Measurements from ENCODE around the gene CASP6.
A peak's percentile ranks its signal among the peaks of the same experiment; 100 is the strongest.

Gene CASP6

DNA sequence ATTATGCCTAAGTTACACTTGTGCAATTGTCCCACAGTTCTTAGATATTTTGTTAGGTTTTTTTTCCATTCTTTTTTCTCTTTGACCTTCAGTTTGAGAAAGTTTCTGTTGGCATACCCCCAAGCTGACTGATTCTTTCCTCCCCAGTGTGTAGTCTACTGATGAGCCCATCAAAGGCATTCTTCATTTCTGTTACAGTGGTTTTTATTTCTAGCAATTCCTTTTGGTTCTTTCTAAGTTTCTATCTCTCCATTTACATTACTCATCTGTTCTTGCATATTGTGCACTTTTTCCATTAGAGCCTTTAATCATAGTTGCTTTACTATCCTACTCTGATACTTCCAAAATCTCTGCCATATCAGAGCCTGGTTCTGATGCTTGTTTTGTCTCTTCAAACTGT, 31.9 kb downstream of the CASP6 start:
- no peak for DNase-seq

DNA sequence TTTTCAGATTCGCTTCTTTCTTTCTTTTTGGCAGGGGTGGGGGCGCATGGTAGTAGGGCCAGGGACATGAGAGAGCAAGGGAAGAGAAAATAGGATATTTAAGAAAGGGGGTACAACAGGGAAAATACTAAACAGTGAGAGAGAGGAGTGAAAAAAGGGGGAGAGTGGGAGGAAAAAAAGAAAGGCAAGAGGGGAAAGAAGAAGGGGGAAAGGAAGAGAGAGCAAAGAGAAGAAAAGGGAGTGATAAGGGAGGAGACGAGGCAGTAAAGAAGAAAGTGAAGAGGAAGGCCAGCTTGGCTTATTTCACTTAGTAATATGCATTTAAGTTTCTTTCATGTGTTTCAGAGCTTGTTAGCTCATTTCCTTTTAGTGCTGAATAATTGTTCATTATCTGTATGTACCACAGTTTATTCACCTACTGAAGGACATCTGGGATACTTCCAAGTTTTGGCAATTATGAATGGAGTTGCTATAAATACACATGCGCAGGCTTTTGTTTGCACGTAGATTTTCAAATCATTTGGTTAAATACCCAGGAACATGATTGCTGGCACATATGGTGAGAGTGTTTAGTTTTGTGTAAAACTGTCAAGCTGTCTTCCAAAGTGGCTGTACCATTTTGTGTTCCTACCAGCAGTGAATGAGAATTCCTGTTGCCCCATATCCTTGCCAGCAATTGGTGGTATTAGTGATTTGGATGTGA, 37.3 kb downstream of the CASP6 start:
- no peak for DNase-seq

DNA sequence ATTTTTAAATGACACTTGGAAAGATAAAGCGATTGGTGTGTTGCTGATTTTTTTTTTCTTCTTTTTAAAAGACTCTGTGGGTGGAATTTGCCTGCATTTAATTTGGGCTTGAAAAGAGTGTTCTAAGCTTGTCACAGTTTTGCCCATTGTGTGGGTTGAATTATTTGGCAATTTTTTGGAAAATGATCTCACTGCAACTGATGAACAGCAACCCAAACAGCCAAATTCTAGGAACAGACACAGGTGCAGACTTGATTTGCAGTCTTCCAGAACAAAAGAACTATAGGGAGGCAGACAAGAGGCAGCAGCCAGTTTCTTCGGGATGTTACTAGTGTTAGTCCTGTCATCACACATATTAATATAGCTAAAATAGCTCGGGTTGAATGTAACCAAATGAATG, 40.5 kb downstream of the CASP6 start:
- DNase-seq: no peak

DNA sequence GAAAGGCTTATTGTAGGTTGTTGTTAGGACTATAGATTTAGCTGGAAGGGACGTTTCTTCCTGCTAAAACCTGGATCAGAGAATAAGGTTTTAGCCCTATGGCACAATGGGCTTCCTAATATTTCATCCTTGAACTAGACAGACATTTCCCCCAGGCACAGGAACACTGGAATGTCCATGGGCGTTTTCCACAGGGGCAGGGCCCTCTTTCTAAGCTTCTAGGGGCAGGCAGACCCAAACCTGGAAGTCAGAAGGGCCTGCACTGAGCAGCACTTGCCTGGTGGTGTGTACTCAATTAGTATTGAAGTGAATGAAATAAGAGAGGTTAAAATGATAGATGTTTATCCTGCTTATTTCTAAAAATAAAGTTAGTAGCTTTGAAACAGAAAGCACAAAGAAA, 41.1 kb downstream of the CASP6 start:
- DNase-seq: no peak

DNA sequence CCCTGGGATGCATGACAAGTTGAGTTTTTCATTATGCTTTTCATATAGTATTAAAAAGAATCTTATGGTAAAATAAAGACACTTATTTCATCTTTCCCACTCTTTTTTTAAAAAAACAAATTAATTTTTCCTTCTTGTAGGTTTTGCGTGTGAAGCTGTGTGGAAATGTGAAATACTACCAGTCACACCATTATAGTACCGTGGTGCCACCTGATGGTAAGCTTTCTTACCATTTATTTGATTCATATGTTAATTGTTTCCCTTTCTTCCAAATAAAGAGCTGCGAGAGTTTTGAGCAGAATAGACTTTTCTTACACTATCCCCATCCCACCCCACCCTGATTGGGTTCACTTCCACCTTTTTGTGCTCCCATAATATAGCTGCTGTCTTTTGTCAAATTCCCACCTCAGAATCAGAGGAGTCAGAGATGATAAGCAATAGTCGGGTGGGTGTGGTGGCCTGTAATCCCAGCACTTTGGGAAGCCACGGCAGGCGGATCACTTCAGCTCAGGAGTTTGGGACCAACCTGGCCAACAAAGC, 44.3 kb downstream of the CASP6 start:
- no peak for DNase-seq

DNA sequence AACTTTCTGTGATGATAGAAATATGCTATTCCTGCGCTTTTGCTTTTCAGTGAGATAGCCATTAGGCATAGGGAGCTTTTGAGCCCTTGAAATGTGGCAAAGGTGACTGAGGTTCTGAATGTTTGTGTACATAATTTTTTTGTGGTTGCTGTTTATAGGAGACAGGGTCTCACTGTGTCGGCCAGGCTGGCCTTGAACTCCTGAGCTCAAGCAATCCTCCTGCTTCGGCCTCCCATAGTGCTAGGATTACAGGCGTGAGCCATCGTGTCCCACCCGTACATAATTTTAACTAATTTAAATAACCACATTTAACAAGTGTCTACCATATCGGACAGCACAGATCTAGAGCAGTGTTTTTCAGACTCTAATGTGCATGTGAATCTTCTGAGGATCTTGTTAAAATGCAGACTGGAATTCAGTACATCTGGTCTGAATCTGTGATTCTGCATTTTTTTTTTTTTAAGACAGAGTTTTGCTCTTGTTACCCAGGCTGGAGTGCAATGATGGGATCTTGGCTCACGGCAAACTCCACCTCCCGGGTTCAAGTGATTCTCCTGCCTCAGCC, 45.3 kb downstream of the CASP6 start:
- peak; percentile 6 for DNase-seq

DNA sequence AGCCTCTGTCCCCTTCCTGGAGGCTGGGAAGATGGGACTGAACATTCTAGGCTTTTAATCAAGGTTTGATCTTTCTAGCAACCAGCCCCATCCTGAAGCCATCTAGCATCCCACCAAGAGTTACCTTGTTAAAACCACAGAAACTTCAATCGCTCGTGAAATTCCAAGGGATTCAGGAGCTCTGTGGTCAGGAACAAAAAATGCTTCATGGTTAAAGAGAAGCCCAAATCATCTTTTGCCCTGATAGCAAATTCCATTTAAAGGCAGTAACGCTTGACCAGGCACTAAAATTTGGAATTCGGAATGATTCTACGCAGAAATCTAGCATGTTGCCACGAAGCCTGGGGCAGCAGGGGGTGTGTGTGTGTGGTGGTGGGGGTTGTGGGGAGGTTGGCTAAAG, 47.8 kb downstream of the CASP6 start:
- no peak for DNase-seq

DNA sequence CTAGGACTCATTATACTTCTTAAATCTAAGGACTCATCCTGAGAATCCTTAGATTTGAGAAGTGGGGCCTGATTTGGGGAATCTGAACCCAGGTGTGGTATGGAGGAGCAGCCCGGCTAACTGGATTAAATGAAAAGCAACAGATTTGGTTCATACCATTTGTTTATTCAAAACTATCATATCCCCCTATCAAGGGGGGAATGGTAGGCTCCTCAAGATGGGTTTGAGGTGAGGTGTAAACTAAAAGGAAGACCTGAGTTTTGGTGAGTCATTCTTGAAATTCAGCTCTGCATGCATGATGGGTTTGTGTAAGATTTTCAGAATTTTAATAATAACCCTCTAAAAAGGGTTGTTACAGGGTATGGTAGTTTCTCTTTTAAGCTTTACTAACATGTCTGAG, 53.4 kb downstream of the CASP6 start:
- no peak for DNase-seq

DNA sequence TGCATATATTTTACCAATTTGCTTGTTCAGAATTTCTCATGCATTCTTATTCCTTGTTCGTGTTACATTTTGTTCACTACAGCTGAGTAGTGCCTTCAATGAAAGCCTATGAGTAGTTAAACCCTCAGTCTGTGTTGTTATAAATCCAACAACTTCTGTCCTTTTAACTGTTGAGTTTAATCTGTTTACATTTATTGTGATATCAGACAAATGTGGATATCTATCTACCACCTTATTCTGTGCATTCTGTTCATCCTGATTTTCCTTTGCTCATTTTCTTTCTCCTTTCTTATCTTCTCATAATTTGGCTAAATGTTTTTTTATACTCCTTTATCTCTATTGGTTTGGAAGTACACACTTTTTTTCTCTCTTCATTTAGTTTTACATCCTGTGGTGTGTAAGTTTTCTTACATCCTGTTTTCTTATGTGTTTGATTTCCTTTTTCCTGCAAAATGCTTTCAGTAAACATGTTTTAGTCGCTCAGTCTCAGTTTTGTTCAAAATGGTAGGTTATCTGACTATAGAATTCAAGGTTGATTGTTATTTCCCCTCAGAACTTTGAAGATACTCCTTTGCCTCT, 54.2 kb downstream of the CASP6 start:
- DNase-seq: no peak

DNA sequence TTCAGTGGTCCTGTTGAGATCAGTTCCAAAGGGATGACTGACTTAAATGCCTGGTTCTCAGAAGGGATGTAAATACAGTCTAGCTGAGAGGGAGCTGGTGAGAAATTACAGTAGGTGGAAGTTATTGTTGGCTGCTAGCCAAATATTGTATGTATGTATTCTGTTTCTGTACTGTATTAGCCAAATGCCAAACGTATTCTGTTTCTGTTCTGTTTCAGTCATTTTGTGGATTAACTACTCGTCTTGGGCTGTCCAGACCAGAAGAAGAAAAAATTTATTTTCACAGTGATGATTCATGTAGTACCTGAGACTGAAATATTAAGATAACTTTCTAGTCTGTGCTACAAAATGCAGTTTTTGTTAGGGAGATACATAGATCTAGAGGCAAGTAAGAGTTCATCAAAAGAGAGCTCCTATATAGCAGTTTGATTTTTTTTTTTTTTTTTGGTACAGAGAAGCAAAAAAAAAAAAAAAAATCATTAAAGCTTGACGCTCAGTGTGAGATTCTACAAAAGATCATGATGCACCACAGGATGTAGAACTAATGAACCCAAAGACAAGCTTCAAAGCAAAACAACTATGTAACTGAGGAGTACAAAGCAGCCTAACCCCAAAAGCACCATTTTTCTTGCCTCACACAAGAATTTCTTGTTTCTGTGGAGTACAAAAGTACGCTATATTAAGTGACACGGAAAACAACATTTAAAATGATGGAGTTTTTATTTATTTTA, 54.8 kb downstream of the CASP6 start:
- no peak for DNase-seq

DNA sequence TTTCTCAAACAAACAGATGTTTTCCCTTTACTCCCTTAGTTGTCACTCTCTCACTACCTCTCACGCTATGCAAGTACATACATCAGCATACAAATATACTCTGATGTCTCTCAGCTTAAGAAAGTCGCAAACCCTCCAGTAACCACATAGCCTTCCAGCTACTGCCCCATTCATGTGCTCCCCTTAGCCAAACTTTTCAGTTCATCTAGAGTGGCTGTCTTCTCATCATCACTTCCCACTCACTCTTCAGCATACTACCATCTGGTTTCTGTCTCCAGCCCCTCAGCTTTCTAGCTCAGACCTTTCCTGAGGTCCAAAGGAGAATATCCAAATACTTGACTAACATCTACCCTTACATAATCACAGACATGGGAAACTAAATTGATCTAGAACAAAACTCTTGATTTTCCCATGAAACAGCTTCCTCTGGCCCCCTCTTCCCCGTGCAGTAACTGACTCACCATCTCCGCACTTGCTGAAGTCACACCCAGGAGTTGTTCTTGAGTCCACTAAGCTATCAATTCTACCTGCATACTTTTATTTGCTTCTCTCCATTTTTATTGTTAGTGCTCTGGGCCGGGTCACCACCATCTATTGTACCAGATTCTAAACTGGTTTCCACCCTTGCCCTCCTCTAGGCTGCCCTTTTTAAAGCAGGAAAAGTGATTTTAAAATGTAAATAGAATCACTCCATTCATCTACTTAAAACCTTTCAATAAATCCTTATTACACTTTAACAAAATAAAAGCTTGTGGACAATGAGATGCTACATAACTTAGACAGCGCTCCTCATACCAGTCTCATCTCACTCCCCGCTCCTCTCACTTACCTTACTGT, 57.2 kb downstream of the CASP6 start:
- no peak for DNase-seq

DNA sequence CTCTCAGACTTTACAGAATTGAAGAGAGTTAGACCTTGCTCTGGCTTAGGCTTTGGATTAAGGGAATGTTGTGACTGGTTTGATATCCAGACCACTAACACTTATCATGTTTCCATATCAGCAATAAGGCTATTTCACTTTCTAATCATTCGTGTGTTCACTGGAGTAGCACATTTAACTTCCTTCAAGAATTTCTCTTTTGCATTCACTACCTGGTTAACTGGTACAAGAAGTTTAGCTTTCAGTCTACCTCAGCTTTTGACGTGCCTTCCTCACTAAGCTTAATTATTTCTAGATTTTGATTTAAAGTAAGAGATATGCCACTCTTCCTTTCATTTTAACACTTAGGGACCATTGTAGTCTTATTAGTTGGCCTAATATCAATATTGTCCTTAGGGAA, 62.6 kb downstream of the CASP6 start:
- no peak for DNase-seq

Data from fibroblast of skin of abdomen (primary cell).